C4-2B (cell line): Measurements from ENCODE around the gene IRF5.

Experiments
- ZFX ChIP-seq: fragments of 450-650 bp; IDR thresholded peaks from 2 replicates; pipeline ENCODE4 v1.6.1; 2017
- TF ChIP-seq, protein P1 (sequence below): fragments of 450-650 bp; conservative IDR thresholded peaks from 2 replicates; pipeline ENCODE4 v1.5.1; 2017; ENCODE audit warnings: mild to moderate bottlenecking

DNA sequence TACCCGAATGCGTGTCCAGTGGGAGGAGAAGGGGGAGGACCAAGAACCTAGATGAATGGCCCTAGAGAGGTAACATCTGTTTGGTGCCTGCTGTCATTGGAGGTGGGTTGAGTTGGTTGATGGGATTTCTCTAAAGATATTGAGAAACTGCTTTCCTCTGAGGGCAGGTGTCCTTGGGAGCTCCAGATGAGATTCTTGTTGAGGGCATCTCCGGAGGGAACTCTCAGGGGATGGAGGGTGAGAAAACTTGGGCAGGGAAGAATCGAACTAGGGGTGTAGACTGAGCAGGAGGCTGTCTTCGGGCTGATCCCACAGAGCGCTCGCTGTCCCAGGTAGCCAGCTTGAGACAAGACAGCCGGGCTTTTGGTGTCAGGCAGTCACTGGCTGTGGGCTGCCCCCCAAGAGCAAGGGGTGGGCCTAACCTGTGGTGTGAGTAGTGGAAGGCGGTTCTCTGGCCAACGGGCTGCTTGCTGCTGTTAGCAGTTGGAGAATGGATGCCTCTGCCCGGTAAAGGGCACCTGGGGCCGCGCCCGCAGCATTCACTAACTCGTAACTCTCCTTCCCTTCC, 3.7 kb downstream of the IRF5 start:
- TF ChIP-seq, protein P1, sequence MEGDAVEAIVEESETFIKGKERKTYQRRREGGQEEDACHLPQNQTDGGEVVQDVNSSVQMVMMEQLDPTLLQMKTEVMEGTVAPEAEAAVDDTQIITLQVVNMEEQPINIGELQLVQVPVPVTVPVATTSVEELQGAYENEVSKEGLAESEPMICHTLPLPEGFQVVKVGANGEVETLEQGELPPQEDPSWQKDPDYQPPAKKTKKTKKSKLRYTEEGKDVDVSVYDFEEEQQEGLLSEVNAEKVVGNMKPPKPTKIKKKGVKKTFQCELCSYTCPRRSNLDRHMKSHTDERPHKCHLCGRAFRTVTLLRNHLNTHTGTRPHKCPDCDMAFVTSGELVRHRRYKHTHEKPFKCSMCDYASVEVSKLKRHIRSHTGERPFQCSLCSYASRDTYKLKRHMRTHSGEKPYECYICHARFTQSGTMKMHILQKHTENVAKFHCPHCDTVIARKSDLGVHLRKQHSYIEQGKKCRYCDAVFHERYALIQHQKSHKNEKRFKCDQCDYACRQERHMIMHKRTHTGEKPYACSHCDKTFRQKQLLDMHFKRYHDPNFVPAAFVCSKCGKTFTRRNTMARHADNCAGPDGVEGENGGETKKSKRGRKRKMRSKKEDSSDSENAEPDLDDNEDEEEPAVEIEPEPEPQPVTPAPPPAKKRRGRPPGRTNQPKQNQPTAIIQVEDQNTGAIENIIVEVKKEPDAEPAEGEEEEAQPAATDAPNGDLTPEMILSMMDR, result no peak
- TF ChIP-seq ZFX, result no peak
